GM12874 (cell line): ENCODE results near the gene RHOF.

ENCODE experiments used
- CTCF ChIP-seq: IDR thresholded peaks from 2 replicates; pipeline ENCODE4 v1.5.1; 2011; ENCODE audit warnings: low read depth, mild to moderate bottlenecking, control low read depth, low read length, moderate library complexity; ENCODE audit not compliant: insufficient read depth

The RHOF gene

GRCh38 chr12:121815263-121815662 is 21.8 kb upstream of the RHOF start:
- TF ChIP-seq CTCF = no peak

- no peak for TF ChIP-seq CTCF
These were observed 21.1 kb upstream of the RHOF start for GRCh38 chr12:121814429-121815119.

GRCh38 chr12:121813951-121814350 is 20.5 kb upstream of the RHOF start:
- no peak for TF ChIP-seq CTCF

- no peak for TF ChIP-seq CTCF
These were observed 19.7 kb upstream of the RHOF start for GRCh38 chr12:121812921-121813896.

GRCh38 chr12:121812320-121812871 is 18.9 kb upstream of the RHOF start:
- TF ChIP-seq CTCF = no peak

- peak; percentile 98 for TF ChIP-seq CTCF
These were observed 18.2 kb upstream of the RHOF start for GRCh38 chr12:121811434-121812319.
